ENCODE data around the gene B9D1. TPM values are rescaled to one million over a fixed set of nuclear protein-coding genes. Genes with fewer than 3 reads are reported as not detected.

The B9D1 gene
- total RNA-seq, 1 donor from 2014 or later, result 9.2 TPM

- DNase-seq, result no peak
These were observed 60.5 kb downstream of the B9D1 start for GRCh38 chr17:19301973-19302372.

GRCh38 chr17:19301274-19301951 is 61.1 kb downstream of the B9D1 start:
- no peak for DNase-seq

DNA sequence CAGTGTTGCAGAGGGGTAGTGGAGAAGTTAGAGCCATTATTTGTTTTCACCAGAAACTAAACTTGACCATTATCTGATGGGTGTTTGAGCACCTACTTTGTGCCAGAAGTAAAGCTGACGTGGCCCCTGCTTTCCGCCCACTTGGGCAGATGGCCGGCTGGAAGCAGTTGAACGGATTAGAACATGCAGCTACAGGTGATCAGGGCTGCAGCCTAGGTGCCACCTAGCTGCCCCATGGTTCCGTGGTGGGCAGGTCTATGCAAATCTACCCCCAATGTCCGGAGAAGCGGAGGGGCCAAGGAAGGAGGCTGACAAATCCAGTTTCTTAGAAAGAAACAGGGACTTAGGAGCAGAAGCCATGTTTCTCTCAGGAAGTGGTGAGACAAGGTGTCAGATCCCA is 62.7 kb downstream of the B9D1 start:
- DNase-seq, result no peak

GRCh38 chr17:19299214-19299747 is 63.2 kb downstream of the B9D1 start:
- DNase-seq, result no peak

DNA sequence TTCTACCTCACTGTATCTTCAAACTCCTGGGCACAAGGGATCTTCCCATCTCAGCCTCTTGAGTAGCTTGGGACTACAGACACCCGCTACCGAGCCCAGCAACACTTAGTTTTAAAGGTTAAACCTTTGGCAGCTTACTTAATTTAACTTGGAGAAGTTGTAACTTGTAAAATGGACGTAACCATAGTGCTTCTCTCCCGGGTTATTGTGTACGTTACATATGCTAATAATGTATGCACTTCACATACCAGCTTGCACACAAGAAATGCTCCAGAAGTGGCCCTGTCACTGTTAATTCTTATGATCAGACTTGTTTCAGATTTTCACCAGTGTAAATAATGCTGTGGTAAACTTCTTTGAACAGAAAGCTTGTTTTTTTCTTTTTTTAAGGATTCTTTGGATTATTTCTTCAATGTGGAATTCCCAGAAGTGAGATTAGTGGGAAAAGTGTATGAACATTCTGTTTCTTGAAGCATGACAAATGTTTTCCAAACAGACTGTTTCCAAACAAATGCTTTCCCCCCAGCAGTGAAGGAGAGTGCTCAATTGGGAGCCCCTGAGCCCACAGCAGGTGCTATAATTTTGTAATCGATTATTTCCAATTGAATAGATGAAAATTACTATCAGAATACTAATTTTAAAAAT is 63.8 kb downstream of the B9D1 start:
- no peak for DNase-seq

GRCh38 chr17:19296786-19297778 is 65.4 kb downstream of the B9D1 start:
- no peak for DNase-seq

GRCh38 chr17:19295473-19296135 is 66.9 kb downstream of the B9D1 start:
- DNase-seq, result no peak

GRCh38 chr17:19294443-19294842 is 68.1 kb downstream of the B9D1 start:
- DNase-seq, result no peak

Small RNA genes lying within 50 kb of the gene (small RNA-seq; reads per million reads assigned to genes)
- 6.3 reads per million, percentile 91 among the genes with 10 or more reads in this experiment for gene MIR1180 (ENCODE audit: low replicate concordance)

Other genes starting within 250 kb of the B9D1 start
- gene GRAPL, start 235.1 kb downstream of the B9D1 start, total RNA-seq, result 0.89 TPM
- 41.6 TPM for gene EPN2, start 125.4 kb downstream of the B9D1 start, total RNA-seq
- 16.4 TPM for gene MAPK7, start 15.8 kb upstream of the B9D1 start, total RNA-seq
- gene MFAP4, start 24.5 kb upstream of the B9D1 start, total RNA-seq, result 126 TPM
- gene RNF112, start 48.5 kb upstream of the B9D1 start, total RNA-seq, result 3.7 TPM
- gene SLC47A1, start 171.1 kb upstream of the B9D1 start, total RNA-seq, result 0.59 TPM